Heart right ventricle (tissue), 16 donors: ENCODE results near the gene HRH1. TPM values are rescaled to one million over a fixed set of nuclear protein-coding genes. Genes with fewer than 3 reads are reported as not detected.
A peak's percentile ranks its signal among the peaks of the same experiment; 100 is the strongest.

Source experiments
- ATAC-seq, 8 donors: fragments of 200-7000 bp; cut with Tn5 transposase; one replicate each; pipeline ENCODE4 v1.9.1; 2020; ENCODE audit warnings: mild to moderate bottlenecking in 8 of 8, moderate library complexity in 8 of 8, moderate number of reproducible peaks in 1 of 8
- DNase-seq, 2 donors: peaks; one replicate each; pipeline ENCODE4 v3.0.0-alpha.2; 2020
- H3K27ac ChIP-seq, 10 donors: fragments of 200-600 bp; sonication (generic) in 2 of 10; one replicate each; pipeline versions ENCODE4 v1.5.0 to v1.8.0; 2020 to 2022; ENCODE audit warnings: mild to moderate bottlenecking in 3 of 10
- H3K27me3 ChIP-seq, 7 donors: fragments of 200-600 bp; one replicate each; pipeline ENCODE4 v1.8.0; 2021 to 2022; ENCODE audit warnings: mild to moderate bottlenecking in 2 of 7
- H3K36me3 ChIP-seq, 9 donors: fragments of 200-600 bp; sonication (generic) in 1 of 9; one replicate each; pipeline versions ENCODE4 v1.5.0 to v1.8.0; 2020 to 2022; ENCODE audit warnings: mild to moderate bottlenecking in 2 of 9
- H3K4me1 ChIP-seq, 9 donors: fragments of 200-600 bp; sonication (generic) in 1 of 9; one replicate each; pipeline versions ENCODE4 v1.5.0 to v1.8.0; 2020 to 2022; ENCODE audit warnings: mild to moderate bottlenecking in 4 of 9
- H3K4me3 ChIP-seq, 10 donors: fragments of 200-600 bp; sonication (generic) in 2 of 10; one replicate each; pipeline versions ENCODE4 v1.5.0 to v1.8.0; 2020 to 2022; ENCODE audit warnings: mild to moderate bottlenecking in 7 of 10, moderate library complexity in 2 of 10
- H3K9me3 ChIP-seq, 11 donors: fragments of 200-600 bp in 10 of 11; sonication (generic) in 2 of 11; one replicate each; pipeline versions ENCODE4 v1.5.0 to v1.8.0; 2013 to 2022; ENCODE audit warnings: mild to moderate bottlenecking in 2 of 11, control low read depth in 1 of 11, moderate library complexity in 1 of 11
- CTCF ChIP-seq, 9 donors: fragments of 200-600 bp; sonication (generic) in 2 of 9; IDR thresholded peaks; one replicate each; pipeline versions ENCODE4 v1.5.0 to v1.8.0; 2021 to 2022; ENCODE audit warnings: antibody characterized with exemption in 9 of 9, mild to moderate bottlenecking in 5 of 9, moderate library complexity in 1 of 9
- WGBS, 2 donors: extraction: QIAGEN DNeasy Blood & Tissue Kit; methylation state at CpG; one replicate each; pipeline ENCODE4 v1.1.7; 2013; ENCODE audit warnings: inconsistent platforms in 1 of 2; 5-methylcytosine and 5-hydroxymethylcytosine counted together
- intact Hi-C, 10 donors: fragments of 100-400 bp; cut with DNase I; formaldehyde crosslinking; loops; one replicate each; pipeline versions ENCODE4 v1.11.1 to v1.14.2; 2022
- polyA plus RNA-seq, 2 donors: library from polyadenylated mRNA; stranded (reverse); fragments of 200-250 nt; gene quantifications; one replicate each; pipeline ENCODE4 v1.2.3, GENCODE V29; 2013
- total RNA-seq, 10 donors: library from RNA; stranded (reverse); fragmentation: NEBNext Ultra II Directional in 3 of 10; extraction: Animal tissue kit (Norgen Biotek cat#: 25700) in 3 of 10; gene quantifications; one replicate each; pipeline versions ENCODE4 v1.2.1 to v1.2.4, GENCODE V29; 2021 to 2023
- donor health status: Arrhythmogenic right ventricular cardiomyopathy.
- donor health status: ischemic (EF 13 %, LVEDD 7.1; RV severe dilation, severe dysfunction).
- donor health status: healthy with polysubstance abuse.
- donor health status: DM: no; HTN: yes; CAD: no.
- donor health status: DM: no; HTN: no; CAD: no.
- donor health status: ischemic (EF 25% LVEDD 6.9; RV normal size, moderate dysfunction).
- donor health status: ischemic (EF 25% LVEDD 5.7; RV mildly dilated, moderate dysfunction).
- donor health status: healthy.
- donor health status: DM: yes; HTN: yes; CAD: no.
- donor health status: Ischemic cardiomyopathy.
- donor health status: ischemic (EF 35%, LVEDD 5.7; RV mildly dilated, moderate dysfunction).
- donor health status: nonischemic (EF 11% LVEDD 7.7; RV severe dilation, severe dysfunction).
- donor health status: DM: yes; HTN: yes; CAD: no.
- donor health status: PGD.
- donor health status: ischemic (EF 29% LVEDD 5.4; RV normal size, mild dysfunction).
- donor health status: nonischemic (EF 23%, LVEDD 6.1; RV moderate dilation, normal function).

The HRH1 gene
- total and polyA plus RNA-seq, 12 donors, result 0.57 to 3.1 (median 1.3) TPM

- 54 to 59% methylated on average over 5 of the region's 5 CpGs for WGBS, 2 donors
- no peak for TF ChIP-seq CTCF (IDR thresholded peaks at IDR 0.05)
- Histone ChIP-seq H3K27me3 (peaks cover 0 to 6% (median 0%) of the 10 kb centered on the region in 7 donors), H3K4me3 (no peak overlapping the region), H3K9me3 (peaks cover 0 to 15% (median 0%) of the 10 kb centered on the region in 11 donors), H3K36me3 (no peaks in the 10 kb centered on the region), H3K27ac (peak overlapping the region in 1 of 10 donors; percentile 47), H3K4me1 (peaks cover 0 to 39% (median 8%) of the 10 kb centered on the region in 9 donors)
- ATAC-seq (peak in 1 of 8 donors; percentile 6), DNase-seq (no peak)
- intact Hi-C loops, result no loop called here
Measured at GRCh38 chr3:11195201-11195600, 40.9 kb downstream of the HRH1 start.

DNA sequence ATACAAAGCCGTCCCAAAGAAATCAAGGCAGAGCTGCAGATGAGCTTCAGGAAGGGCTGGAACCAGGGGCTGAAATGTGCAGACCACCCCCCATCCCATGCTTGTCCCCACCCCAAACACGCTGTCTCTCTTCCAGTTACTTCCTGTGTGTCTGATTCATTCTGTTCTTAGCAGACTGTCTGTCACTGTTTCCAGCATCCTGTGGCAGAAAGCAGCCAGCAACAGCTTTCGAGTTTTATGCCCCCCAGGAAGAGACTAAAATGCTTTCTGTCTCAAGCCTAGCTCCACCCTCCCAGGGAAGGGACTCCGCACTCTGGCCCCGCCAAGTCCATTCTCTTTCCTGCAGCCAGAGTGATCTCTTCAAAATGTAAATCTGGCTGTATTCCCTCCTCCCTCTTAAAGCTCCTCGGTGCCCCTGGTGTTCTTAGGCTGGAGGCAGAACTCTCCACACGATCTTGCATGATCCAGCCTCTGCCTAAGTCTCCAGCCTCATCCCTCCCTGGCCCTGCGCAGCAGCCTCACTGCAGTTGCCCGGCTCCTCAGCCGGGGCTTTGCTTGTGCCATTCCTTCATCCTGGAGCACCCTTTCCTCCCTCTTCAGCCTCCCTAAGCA lies 41.5 kb downstream of the HRH1 start:
- WGBS, 2 donors, result 38 to 42% methylated on average over 9 to 10 of the region's 10 CpGs
- H3K27ac ChIP-seq, result peak overlapping the region in 1 of 10 donors; percentile 47

DNA sequence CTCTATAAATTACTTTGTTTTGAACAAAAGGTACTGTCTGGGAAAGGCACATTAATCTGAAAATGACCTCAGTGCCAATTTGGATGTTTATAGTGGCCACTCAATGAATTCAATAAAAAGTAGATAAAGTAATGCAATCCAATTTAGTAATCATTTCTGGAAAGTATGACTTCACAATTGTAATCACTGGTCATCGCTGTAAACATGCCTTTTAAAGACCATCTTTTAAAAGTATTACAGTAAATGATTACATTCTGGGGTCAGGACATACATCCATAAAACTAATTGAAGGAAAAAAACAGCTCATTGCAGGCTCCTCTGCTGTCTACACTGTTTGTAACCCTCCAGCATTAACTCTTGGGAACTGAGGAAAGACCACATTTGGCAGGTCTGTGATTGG lies 43.2 kb downstream of the HRH1 start:
- no peak for TF ChIP-seq CTCF (IDR thresholded peaks at IDR 0.05)
- Histone ChIP-seq H3K27ac (no peak overlapping the region), H3K4me3 (no peak overlapping the region), H3K4me1 (peaks cover 0 to 58% (median 12%) of the 10 kb centered on the region in 9 donors), H3K27me3 (peaks cover 0 to 6% (median 0%) of the 10 kb centered on the region in 7 donors), H3K36me3 (no peaks in the 10 kb centered on the region), H3K9me3 (peaks cover 0 to 15% (median 0%) of the 10 kb centered on the region in 11 donors)
- DNase-seq, result no peak
- 46 to 52% methylated on average over 1 of the region's 1 CpG for WGBS, 2 donors
- intact Hi-C loops, result no loop called here
- ATAC-seq, result no peak

More for the DNA sequence above, 41.5 kb downstream of the HRH1 start:
- H3K4me3 ChIP-seq, result no peak overlapping the region
- peaks cover 0 to 6% (median 0%) of the 10 kb centered on the region in 7 donors for H3K27me3 ChIP-seq
- H3K36me3 ChIP-seq, result no peaks in the 10 kb centered on the region
- H3K4me1 ChIP-seq, result peaks cover 0 to 45% (median 8%) of the 10 kb centered on the region in 9 donors
- DNase-seq, result no peak
- intact Hi-C loops, result no loop called here
- TF ChIP-seq CTCF (IDR thresholded peaks at IDR 0.05), result no peak
- H3K9me3 ChIP-seq, result peaks cover 0 to 15% (median 0%) of the 10 kb centered on the region in 11 donors
- peak in 2 of 8 donors; percentile 12 to 52 for ATAC-seq

DNA sequence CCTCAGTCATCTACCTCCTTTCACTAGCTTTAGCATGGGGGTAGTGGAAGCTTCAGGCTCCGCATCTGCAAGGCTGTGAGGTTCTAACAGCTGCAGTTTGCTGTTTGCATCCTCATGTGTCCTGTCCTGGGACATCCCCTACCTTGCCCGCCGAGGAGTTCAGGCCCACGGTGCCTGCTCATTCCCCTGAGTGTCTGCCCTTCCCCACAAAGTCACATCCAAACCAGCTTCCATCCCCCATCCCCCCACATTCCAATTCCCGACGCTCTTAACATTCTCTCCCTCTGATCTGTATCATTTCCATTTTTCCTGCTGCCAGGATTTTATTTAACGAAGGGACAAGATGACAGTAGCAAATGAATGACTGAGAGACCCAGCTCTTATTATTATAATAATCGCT lies 43.8 kb downstream of the HRH1 start:
- Histone ChIP-seq H3K36me3 (no peaks in the 10 kb centered on the region), H3K4me1 (peaks cover 0 to 58% (median 12%) of the 10 kb centered on the region in 9 donors), H3K27me3 (peaks cover 0 to 6% (median 0%) of the 10 kb centered on the region in 7 donors), H3K4me3 (no peak overlapping the region), H3K9me3 (peaks cover 0 to 14% (median 0%) of the 10 kb centered on the region in 11 donors), H3K27ac (no peak overlapping the region)
- ATAC-seq (no peak), DNase-seq (no peak)
- intact Hi-C loops, result no loop called here
- no peak for TF ChIP-seq CTCF (IDR thresholded peaks at IDR 0.05)
- WGBS, 2 donors, result 53 to 57% methylated on average over 8 of the region's 8 CpGs
